ENCODE results near the gene GAL3ST2.
"Not testable (repeated sequence)": the region's sequence is repeated elsewhere in the genome, so short reads cannot be mapped to it uniquely, and the experiment has no call there.

Gene GAL3ST2

DNA sequence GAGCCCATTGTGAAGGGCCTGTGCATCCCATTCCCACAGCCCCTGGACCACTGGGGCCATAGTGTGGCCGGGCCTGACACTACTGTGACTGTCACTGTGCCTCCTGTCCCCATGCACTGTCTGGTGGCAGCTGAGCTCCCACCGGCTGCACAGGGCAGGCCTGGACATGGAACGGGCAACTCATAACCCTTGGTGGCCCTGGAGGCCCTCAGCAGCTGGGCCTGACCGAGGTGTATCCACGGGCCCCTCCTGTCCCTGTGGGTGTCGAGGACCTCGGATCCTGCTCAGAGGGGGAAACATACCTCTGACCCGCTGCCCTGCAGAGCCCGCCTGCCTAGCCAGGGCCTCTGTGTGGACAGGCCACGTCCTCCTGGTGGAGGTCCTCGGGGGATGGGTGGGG lies 7.8 kb upstream of the GAL3ST2 start:
- DNase-seq (ENCODE audit: low read depth in 2 of 2) = no peak

DNA sequence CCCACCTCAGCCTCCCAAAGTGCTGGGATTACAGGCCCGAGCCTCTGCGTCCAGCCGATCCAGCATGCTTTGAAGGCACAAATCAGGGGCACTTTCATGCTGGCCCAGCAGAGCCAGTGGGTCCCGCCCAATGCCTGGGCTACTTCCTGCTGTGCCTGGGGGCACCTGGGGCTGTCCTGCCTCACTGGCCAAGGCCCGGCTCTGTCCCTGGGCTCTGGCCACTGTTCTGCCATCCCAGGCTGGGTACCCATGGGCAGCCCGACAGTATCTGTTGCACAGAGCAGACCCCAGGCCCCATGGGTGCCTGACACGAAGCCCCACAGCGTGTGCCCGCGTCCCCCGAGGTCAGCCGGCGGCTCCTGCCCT lies 6.8 kb upstream of the GAL3ST2 start:
- no peak for DNase-seq (ENCODE audit: low read depth in 2 of 2)

GRCh38 chr2:241770185-241770935 lies 6.3 kb upstream of the GAL3ST2 start:
- no peak for DNase-seq (ENCODE audit: low read depth in 2 of 2)

GRCh38 chr2:241770936-241771285 lies 5.7 kb upstream of the GAL3ST2 start:
- DNase-seq (ENCODE audit: low read depth in 2 of 2) = no peak

DNA sequence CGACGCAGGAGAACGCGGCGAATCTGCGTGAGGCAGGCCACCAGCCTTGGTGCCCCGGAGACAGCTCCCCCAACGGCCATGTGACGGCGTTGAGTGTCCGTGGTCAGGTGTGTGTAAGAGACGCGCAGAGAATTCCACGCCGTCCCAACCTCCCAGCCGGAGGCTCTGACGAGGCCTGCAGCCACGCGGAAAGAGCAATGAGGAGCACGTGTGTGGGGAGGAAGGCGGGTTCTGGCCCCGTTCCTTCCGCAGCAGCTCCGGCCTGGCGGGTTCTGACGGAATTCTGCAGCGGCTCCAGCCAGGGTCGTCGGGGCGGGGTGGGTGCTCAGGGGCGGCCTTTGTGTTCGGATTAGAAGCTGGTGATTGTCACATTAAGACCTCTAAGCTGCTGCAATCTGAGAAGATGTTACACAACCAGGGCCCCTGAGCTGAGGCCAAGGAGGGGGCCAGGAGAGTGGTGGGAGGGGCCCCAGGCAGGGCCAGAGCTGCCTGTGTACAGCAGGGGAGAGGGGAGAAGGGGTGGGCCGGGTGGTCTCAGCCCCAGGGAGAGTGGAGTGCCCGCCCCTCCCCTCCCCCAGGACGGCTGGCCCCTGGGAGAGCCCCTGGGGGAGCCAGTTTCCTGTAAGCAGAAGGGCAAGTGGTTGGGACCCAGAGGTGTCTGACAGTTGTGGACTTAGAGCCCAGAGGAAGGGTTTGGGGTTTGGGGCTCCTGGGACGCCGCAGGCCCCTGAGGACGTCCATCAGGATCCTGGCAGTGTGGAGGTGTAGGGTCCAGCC lies 5.1 kb upstream of the GAL3ST2 start:
- no peak for DNase-seq (ENCODE audit: low read depth in 2 of 2)

GRCh38 chr2:241772063-241772499 lies 4.5 kb upstream of the GAL3ST2 start:
- DNase-seq (ENCODE audit: low read depth in 2 of 2) = no peak

DNA sequence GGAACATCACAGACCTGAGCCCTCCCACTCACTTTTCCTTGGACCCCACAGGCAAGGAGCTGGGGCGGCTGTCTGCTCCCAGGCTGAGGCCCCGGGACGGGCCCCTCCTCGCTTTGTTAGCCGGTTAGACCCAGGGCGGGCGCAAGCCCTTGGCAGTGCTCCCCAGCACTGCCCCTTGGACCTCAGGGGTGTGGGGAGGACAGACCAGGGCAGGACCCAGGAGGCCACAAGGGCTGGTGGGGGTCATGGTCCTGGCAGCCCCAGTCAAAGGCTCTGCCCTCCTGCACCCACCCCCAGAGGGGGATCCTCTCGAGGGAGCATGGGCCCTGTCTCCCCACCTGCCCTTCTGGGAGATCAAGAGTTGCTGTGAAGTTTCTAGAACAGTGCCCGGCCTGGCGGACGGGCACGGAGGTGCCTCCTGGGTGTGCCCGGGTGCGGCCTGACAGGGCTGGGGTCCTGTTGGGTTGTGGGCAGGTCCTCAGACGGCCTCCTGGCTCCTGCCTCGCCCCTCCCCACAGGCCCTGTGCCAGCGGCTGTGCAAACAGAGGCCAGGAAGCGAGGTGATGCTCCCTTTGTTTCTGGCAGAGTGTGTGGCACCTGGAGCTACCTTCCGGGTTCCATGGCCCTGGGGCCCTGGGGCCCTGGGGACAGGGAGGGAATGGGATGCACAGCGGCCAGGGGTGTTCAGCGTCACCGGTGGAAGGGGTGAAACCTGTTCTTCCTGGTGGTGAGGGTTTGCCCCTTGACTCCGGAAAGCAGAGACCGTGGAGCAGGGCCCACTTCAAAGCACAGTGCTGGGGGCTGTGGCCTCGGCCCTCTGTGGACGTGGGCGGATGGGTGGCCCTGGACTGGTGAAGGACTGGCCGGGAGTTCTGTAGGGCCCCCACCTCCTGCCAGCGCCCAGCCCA lies 2.9 kb upstream of the GAL3ST2 start:
- no peak for DNase-seq (ENCODE audit: low read depth in 2 of 2)

DNA sequence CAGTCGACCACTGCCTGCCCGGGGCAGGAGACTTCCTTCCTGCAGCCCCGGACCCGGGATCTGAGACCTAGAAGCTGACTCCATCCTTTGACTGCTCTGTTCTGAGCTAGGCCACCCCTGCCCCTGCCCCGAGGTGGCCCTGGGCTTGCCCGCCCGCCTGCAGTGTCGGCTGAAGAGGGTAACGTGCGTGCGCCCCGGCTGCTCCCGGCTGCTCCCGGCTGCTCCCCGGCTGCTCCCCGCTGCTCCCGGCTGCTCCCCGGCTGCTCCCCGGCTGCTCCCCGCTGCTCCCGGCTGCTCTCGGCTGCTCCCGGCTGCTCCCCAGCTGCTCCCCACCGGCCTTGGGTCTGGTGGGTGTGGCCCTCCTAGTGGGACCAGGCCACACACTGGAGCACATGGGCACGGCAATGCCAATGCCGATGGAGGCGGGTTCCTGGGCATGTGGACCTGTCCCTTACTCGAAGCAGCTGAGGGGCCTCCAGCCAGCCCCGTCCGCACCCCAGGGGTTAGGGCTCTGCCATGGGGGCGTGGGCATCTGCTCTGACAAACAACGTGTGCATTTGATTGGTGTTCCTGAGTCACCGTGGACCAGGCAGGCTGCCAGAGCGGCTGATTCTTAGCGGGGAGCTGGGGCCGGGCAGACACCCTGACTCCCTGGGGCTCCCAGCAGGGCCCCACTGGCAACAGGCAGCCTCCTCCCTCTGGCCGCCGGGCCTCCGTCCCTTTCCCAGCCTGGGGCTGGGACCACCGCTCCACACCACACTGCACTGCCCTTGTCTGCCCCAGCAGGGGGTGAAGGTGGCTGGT lies 2.0 kb upstream of the GAL3ST2 start:
- DNase-seq (ENCODE audit: low read depth in 2 of 2) = no peak

DNA sequence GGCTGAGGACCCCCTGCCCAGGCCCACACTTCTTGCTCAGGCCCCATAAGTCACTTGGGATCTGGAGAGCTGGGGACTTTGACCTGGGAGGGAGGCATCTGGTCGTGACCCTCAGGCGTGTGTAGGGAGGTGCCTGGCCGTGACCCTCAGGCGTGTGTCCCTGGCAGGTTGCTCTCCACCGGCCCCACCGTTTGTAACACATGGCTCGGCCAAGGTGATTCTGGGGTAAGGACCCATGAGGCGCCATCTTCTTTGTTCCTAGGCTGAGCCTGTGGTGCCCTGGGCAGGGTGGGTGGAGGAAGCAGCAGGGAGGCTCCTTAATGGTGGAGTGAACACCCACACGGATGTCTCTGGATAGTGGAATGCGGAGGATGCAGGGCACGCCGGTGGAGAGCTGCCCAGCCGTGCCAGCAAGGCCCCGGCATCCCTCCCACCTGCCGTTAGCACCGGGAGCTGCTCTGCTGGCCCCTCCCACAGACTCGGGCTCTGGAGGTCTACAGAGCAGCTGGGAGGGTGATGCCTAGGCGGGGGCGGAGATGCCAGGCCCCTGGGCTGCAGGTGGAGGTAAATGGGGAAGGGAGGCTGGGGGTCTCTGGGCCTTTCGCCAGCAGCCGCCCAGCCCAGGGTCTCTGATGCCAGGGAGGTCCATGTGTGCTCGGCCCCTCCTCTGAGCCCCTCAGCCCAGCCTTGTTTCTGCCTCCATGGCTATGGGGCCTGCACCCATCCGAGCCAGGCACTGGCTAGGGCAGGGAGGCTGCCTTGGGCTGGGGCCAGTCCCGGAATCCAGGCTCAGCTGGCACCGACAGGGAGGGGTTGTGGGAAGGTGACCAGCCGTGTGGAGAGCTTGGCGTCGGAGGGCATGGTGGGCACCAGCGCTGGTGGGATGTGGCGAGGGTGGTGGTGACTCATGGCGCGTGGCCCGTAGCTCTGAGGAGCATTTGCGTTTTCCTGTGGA lies 1.1 kb upstream of the GAL3ST2 start:
- no peak for DNase-seq (ENCODE audit: low read depth in 2 of 2)

GRCh38 chr2:241777170-241777685 lies 606 bp downstream of the GAL3ST2 start:
- DNase-seq (ENCODE audit: low read depth in 2 of 2) = no peak

- DNase-seq (ENCODE audit: low read depth in 2 of 2) = no peak
These were observed 1.3 kb downstream of the GAL3ST2 start for GRCh38 chr2:241777686-241778627.

- DNase-seq (ENCODE audit: low read depth in 2 of 2) = no peak
These were observed 4.4 kb downstream of the GAL3ST2 start for GRCh38 chr2:241780939-241781569.

DNA sequence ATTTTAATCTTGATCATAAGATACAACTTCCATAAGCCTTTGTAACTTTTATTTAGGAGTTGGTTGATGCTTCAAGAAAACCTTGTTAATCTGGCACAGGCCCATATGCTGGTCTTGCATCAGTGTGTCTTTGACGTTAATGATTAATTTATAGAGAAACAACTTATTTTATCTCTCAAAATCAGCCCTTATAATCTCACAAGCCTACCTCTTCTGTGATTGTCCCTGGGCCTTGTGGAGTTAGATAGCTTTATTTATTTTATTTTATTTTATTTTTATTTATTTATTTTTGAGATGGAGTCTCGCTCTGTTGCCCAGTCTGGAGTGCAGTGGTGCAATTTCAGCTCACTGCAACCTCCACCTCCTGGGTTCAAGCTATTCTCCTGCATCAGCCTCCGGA lies 5.4 kb downstream of the GAL3ST2 start:
- not testable (repeated sequence) for DNase-seq (ENCODE audit: low read depth in 2 of 2)

DNA sequence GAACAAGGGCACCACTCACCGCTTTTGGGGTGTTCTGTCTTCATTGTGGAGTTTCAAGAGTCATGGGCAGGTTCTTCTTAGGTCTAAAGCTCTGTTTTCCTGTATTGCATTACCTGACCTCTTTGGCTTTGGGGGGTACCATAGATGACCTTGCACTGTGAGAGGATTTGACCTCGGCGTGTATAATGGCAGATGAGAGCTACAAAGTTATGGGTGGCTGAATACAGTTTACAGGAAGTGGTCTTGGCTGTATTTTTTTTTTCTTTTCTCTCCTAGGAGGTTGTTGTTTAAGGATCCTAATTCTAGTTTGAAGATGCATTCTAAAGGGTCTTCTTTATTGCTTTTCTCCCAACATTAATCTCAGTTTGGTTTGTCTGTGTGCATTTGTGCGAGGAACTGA lies 11.5 kb downstream of the GAL3ST2 start:
- no peak for DNase-seq (ENCODE audit: low read depth in 2 of 2)

GRCh38 chr2:241788572-241788971 lies 11.9 kb downstream of the GAL3ST2 start:
- peak; percentile 30 to 57 for DNase-seq (ENCODE audit: low read depth in 2 of 2)

- not testable (repeated sequence) for DNase-seq (ENCODE audit: low read depth in 2 of 2)
These were observed 14.8 kb downstream of the GAL3ST2 start for GRCh38 chr2:241791385-241791784.

DNA sequence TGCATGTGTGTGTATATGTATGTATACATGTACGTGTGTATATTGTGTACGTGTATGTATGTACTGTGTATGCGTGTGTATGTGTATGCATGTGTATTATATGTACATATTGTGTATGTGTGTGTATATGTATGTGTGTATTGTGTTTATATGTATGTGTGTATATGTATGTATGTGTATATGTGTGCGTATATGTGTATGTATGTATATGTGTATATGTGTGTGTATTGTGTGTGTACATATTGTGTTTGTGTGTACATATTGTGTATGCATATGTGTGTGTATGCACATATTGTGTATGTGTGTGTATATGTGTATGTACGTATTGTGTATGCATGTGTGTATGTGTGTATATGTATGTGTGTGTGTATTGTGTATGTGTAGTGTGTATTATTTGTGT lies 16.8 kb downstream of the GAL3ST2 start:
- no peak for DNase-seq (ENCODE audit: low read depth in 2 of 2)

DNA sequence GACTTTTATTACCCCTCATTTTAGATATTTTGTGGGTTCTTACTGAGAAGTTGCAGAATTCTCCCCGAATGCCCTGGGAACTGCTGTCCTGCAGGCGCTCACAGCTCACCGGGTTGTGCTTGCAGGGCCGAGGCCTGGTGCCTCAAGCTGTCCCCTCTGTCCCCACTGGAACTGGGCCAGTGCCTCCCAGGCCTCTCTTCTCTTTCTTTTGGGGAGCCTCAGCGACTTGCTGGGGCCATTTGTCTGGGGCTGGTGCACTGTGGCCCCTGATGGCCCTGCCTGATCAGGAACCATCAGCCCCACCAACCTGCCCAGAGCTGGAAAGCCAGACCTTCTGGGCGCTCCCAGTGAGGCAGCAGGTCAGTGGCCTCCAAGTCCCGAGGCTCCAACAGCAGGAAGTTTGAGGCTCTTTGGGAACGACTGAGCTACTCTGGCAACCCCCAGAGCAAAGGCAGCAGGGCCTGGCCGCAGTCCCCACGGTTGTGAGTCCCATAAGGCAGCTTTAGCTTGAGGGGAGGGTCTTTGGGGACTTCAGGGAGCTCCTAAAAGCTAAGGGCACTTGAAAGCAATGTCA lies 17.7 kb downstream of the GAL3ST2 start:
- no peak for DNase-seq (ENCODE audit: low read depth in 2 of 2)
